ENCODE measurements around the gene PTPN22.

- TF ChIP-seq, protein P1, sequence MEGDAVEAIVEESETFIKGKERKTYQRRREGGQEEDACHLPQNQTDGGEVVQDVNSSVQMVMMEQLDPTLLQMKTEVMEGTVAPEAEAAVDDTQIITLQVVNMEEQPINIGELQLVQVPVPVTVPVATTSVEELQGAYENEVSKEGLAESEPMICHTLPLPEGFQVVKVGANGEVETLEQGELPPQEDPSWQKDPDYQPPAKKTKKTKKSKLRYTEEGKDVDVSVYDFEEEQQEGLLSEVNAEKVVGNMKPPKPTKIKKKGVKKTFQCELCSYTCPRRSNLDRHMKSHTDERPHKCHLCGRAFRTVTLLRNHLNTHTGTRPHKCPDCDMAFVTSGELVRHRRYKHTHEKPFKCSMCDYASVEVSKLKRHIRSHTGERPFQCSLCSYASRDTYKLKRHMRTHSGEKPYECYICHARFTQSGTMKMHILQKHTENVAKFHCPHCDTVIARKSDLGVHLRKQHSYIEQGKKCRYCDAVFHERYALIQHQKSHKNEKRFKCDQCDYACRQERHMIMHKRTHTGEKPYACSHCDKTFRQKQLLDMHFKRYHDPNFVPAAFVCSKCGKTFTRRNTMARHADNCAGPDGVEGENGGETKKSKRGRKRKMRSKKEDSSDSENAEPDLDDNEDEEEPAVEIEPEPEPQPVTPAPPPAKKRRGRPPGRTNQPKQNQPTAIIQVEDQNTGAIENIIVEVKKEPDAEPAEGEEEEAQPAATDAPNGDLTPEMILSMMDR (IDR thresholded peaks at IDR 0.05), result no peak
- TF ChIP-seq MXD4 (CRISPR knock-in tag; IDR thresholded peaks at IDR 0.05; ENCODE audit: borderline replicate concordance) (no peak), TP53 (CRISPR knock-in tag; IDR thresholded peaks at IDR 0.05) (no peak), ETV6 (CRISPR knock-in tag; IDR thresholded peaks at IDR 0.05) (no peak)
- TF ChIP-seq, protein P2, sequence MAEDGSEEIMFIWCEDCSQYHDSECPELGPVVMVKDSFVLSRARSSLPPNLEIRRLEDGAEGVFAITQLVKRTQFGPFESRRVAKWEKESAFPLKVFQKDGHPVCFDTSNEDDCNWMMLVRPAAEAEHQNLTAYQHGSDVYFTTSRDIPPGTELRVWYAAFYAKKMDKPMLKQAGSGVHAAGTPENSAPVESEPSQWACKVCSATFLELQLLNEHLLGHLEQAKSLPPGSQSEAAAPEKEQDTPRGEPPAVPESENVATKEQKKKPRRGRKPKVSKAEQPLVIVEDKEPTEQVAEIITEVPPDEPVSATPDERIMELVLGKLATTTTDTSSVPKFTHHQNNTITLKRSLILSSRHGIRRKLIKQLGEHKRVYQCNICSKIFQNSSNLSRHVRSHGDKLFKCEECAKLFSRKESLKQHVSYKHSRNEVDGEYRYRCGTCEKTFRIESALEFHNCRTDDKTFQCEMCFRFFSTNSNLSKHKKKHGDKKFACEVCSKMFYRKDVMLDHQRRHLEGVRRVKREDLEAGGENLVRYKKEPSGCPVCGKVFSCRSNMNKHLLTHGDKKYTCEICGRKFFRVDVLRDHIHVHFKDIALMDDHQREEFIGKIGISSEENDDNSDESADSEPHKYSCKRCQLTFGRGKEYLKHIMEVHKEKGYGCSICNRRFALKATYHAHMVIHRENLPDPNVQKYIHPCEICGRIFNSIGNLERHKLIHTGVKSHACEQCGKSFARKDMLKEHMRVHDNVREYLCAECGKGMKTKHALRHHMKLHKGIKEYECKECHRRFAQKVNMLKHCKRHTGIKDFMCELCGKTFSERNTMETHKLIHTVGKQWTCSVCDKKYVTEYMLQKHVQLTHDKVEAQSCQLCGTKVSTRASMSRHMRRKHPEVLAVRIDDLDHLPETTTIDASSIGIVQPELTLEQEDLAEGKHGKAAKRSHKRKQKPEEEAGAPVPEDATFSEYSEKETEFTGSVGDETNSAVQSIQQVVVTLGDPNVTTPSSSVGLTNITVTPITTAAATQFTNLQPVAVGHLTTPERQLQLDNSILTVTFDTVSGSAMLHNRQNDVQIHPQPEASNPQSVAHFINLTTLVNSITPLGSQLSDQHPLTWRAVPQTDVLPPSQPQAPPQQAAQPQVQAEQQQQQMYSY (CRISPR knock-in tag; IDR thresholded peaks at IDR 0.05), result no peak
- TF ChIP-seq, protein P3, sequence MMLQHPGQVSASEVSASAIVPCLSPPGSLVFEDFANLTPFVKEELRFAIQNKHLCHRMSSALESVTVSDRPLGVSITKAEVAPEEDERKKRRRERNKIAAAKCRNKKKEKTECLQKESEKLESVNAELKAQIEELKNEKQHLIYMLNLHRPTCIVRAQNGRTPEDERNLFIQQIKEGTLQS (CRISPR knock-in tag; conservative IDR thresholded peaks at IDR 0.05), result no peak
Measured at GRCh38 chr1:113868387-113869083, 3.0 kb downstream of the PTPN22 start.

All from WTC11 (cell line).